ENCODE results near the gene HOXC13. TPM values are rescaled to one million over a fixed set of nuclear protein-coding genes. Genes with fewer than 3 reads are reported as not detected.
A peak's percentile ranks its signal among the peaks of the same experiment; 100 is the strongest.

Gene HOXC13
- total and polyA plus RNA-seq, 9 of the 15 experiments (the other 6 are each of a cell fraction or from before 2014, with no cell fraction given): 0.03 to 0.29 (median 0.17) TPM; not detected in 2

- ChIA-PET CTCF (ENCODE audit: low intra/inter-chr PET ratio) (no interaction called here), POLR2A (interaction anchor here (0.8 to 1.0 kb wide), 3 partner anchors 12 to 517 kb away, joined by 3 to 5 read pairs (median 3); no protein-coding TSS in a partner anchor)
- DNase-seq (ENCODE audit: extremely low read depth in 1 of 4, low spot score in 3 of 4): peak; percentile 61 to 67 (median 64)
- H3K4me2 ChIP-seq (ENCODE audit: insufficient read depth, low read length): peak overlapping the region; percentile 24; the same call in 1 of the 2 replicates
- no peak overlapping the region for H3K4me3 ChIP-seq
- H3K9me3 ChIP-seq (replicated peaks; ENCODE audit: control insufficient read depth, insufficient read depth, low read depth, low read length): no peaks in the 10 kb centered on the region
- peaks cover 45 to 61% of the 10 kb centered on the region in 2 experiments for H3K27me3 ChIP-seq (ENCODE audit: control insufficient read depth in 2 of 2, insufficient read depth in 2 of 2, low read length in 2 of 2)
- H3K4me1 ChIP-seq (replicated peaks in 1 of 2; ENCODE audit: control insufficient read depth in 2 of 2, insufficient read depth in 2 of 2, low read length in 2 of 2): peaks cover 12 to 50% of the 10 kb centered on the region in 2 experiments; a peak in 4 of 5 replicates
- H2AFZ ChIP-seq (ENCODE audit: low read depth, low read length): peak overlapping the region; percentile 54
- no peak overlapping the region for H3K27ac ChIP-seq (ENCODE audit: extremely low read depth, low read depth, low read length)
- 12% methylated on average over 31 of the region's 34 CpGs for WGBS (ENCODE audit: insufficient coverage, low coverage, missing lambda C conversion rate)
- ATAC-seq: peak; percentile 71
- no peaks in the 10 kb centered on the region for H3K36me3 ChIP-seq (ENCODE audit: control insufficient read depth, insufficient read depth, low read length)
- peak overlapping the region in 1 of 2 experiments; percentile 5; a peak in 1 of 4 replicates for H3K9ac ChIP-seq (ENCODE audit: insufficient read depth in 1 of 2, low read depth in 2 of 2, low read length in 2 of 2)
- H3K9me1 ChIP-seq (ENCODE audit: control insufficient read depth, insufficient read depth, low read length): no peaks in the 10 kb centered on the region
- FAIRE-seq: no peak
- no peaks in the 10 kb centered on the region for H3K79me2 ChIP-seq (ENCODE audit: control insufficient read depth, insufficient read depth, low read length)
- intact Hi-C loops (cut with micrococcal nuclease): loop anchor here (5.0 kb wide), 1 partner anchor 143 kb away; no protein-coding TSS in a partner anchor
- BruUV-seq (replicated peaks): no TSS peak
- in situ Hi-C loops (cut with MboI): no loop called here
- H4K20me1 ChIP-seq (replicated peaks; ENCODE audit: control insufficient read depth, insufficient read depth, low read length): peaks cover 6% of the 10 kb centered on the region
- TF ChIP-seq MYC (IDR thresholded peaks at IDR 0.05; ENCODE audit: low read depth, low read length): 0 out of 2 replicates have a peak, but pooled peaks have one; percentile 13
- no peak for TF ChIP-seq MYC (CRISPR knock-in tag; IDR thresholded peaks at IDR 0.05; ENCODE audit: borderline replicate concordance, low read depth)
- peak; percentile 67; the same call in 1 of the 2 replicates for TF ChIP-seq LEF1 (IDR thresholded peaks at IDR 0.05)
- no peak for TF ChIP-seq CTCF (IDR thresholded peaks at IDR 0.05 in 2 of 3, conservative IDR thresholded peaks at IDR 0.05 in 1 of 3; ENCODE audit: insufficient read depth in 2 of 3, low read depth in 1 of 3, low read length in 3 of 3)
- no peak for TF ChIP-seq PCBP2 (IDR thresholded peaks at IDR 0.05; ENCODE audit: low read depth, low read length, poor library complexity, severe bottlenecking)
- TF ChIP-seq RNF2 (IDR thresholded peaks at IDR 0.05): peak; percentile 44; the same call in 1 of the 2 replicates
- no peak for TF ChIP-seq ZNF785 (CRISPR knock-in tag; IDR thresholded peaks at IDR 0.05)
- no peak for TF ChIP-seq SNIP1 (IDR thresholded peaks at IDR 0.05; ENCODE audit: low read depth)
- peak; percentile 50 for TF ChIP-seq ATF7 (IDR thresholded peaks at IDR 0.05)
- no peak for TF ChIP-seq ELK3 (CRISPR knock-in tag; IDR thresholded peaks at IDR 0.05)
- no peak for TF ChIP-seq SMARCE1 (IDR thresholded peaks at IDR 0.05)
- TF ChIP-seq FOXO4 (CRISPR knock-in tag; IDR thresholded peaks at IDR 0.05): no peak
- peak; percentile 24 to 43; a peak in 1 of 4 replicates for TF ChIP-seq FOXA3 (CRISPR knock-in tag; conservative IDR thresholded peaks at IDR 0.05 in 1 of 2, IDR thresholded peaks at IDR 0.05 in 1 of 2)
- no peak for TF ChIP-seq ZBTB5 (IDR thresholded peaks at IDR 0.05)
- TF ChIP-seq CREM (IDR thresholded peaks at IDR 0.05; ENCODE audit: low read depth): peak; percentile 39; the same call in 1 of the 2 replicates
Observed at GRCh38 chr12:53949631-53950436, 11.2 kb downstream of the HOXC13 start.

Measured in K562 (cell line).